WTC11 (cell line): ENCODE measurements around the gene LPCAT4.

Experiments used
- ATF3 ChIP-seq: sonication (generic); formaldehyde crosslinking; conservative IDR thresholded peaks from 2 replicates; pipeline ENCODE4 v1.8.1; 2022; ENCODE audit warnings: mild to moderate bottlenecking, missing genetic modification reagents
- ESRRA ChIP-seq: sonication (generic); formaldehyde crosslinking; IDR thresholded peaks from 2 replicates; pipeline ENCODE4 v1.8.1; 2022; ENCODE audit warnings: mild to moderate bottlenecking, missing genetic modification reagents, borderline replicate concordance
- FOXK1 ChIP-seq: sonication (generic); formaldehyde crosslinking; IDR thresholded peaks from 2 replicates; pipeline ENCODE4 v1.8.0; 2022; ENCODE audit warnings: mild to moderate bottlenecking, moderate library complexity, missing genetic modification reagents
- NFYB ChIP-seq: sonication (generic); formaldehyde crosslinking; conservative IDR thresholded peaks from 2 replicates; pipeline ENCODE4 v1.8.0; 2022; ENCODE audit warnings: low read depth, missing genetic modification reagents
- NR1H2 ChIP-seq: sonication (generic); formaldehyde crosslinking; IDR thresholded peaks from 2 replicates; pipeline ENCODE4 v1.9.0; 2021; ENCODE audit warnings: mild to moderate bottlenecking, moderate library complexity, missing genetic modification reagents
- NR3C1 ChIP-seq: sonication (generic); formaldehyde crosslinking; conservative IDR thresholded peaks from 2 replicates; pipeline ENCODE4 v1.8.1; 2023; ENCODE audit warnings: low read depth, mild to moderate bottlenecking, missing genetic modification reagents
- SP1 ChIP-seq: sonication (generic); formaldehyde crosslinking; conservative IDR thresholded peaks from 2 replicates; pipeline ENCODE4 v1.8.1; 2022; ENCODE audit warnings: missing genetic modification reagents
- ZNF232 ChIP-seq: sonication (generic); formaldehyde crosslinking; IDR thresholded peaks from 2 replicates; pipeline ENCODE4 v1.8.0; 2022; ENCODE audit warnings: mild to moderate bottlenecking, missing genetic modification reagents
- ZNF263 ChIP-seq: sonication (generic); formaldehyde crosslinking; IDR thresholded peaks from 2 replicates; pipeline ENCODE4 v1.8.1; 2022; ENCODE audit warnings: low read depth, mild to moderate bottlenecking, moderate library complexity, missing genetic modification reagents
- ZNF317 ChIP-seq: sonication (generic); formaldehyde crosslinking; IDR thresholded peaks from 2 replicates; pipeline ENCODE4 v1.8.1; 2023; ENCODE audit warnings: low read depth, mild to moderate bottlenecking, moderate library complexity, missing genetic modification reagents, borderline replicate concordance
- TF ChIP-seq, protein P1 (sequence below): sonication (generic); formaldehyde crosslinking; IDR thresholded peaks from 2 replicates; pipeline ENCODE4 v1.8.1; 2023; ENCODE audit warnings: mild to moderate bottlenecking, missing genetic modification reagents, moderate library complexity
- TF ChIP-seq, protein P2 (sequence below): fragments of 200-600 bp; IDR thresholded peaks from 2 replicates; pipeline ENCODE4 v1.8.0; 2022; ENCODE audit warnings: antibody characterized with exemption
- TF ChIP-seq, protein P3 (sequence below): sonication (generic); formaldehyde crosslinking; IDR thresholded peaks from 2 replicates; pipeline ENCODE4 v1.8.1; 2022; ENCODE audit warnings: low read depth, missing genetic modification reagents, borderline replicate concordance
- TF ChIP-seq, protein P4 (sequence below): sonication (generic); formaldehyde crosslinking; IDR thresholded peaks from 2 replicates; pipeline ENCODE4 v1.8.0; 2022; ENCODE audit warnings: mild to moderate bottlenecking, missing genetic modification reagents

DNA sequence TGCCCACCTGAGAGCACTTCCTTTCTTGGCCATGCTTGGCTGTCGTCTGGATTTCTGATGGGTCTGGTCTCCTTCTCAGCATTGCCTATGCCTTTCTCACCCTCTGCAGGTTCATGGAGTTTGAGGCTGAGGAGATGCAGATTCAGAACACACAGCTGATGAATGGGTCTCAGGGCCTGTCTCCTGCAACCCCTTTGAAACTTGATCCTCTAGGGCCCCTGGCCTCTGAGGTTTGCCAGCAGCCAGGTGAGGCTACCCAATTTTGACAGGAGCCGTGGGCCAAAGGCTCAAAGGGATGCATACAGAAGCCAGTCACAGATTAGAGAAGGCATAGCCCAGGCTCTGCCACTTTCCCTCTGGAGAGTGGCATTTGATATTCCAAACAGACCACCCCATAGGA is 13.4 kb downstream of the LPCAT4 start:
- TF ChIP-seq, protein P1, sequence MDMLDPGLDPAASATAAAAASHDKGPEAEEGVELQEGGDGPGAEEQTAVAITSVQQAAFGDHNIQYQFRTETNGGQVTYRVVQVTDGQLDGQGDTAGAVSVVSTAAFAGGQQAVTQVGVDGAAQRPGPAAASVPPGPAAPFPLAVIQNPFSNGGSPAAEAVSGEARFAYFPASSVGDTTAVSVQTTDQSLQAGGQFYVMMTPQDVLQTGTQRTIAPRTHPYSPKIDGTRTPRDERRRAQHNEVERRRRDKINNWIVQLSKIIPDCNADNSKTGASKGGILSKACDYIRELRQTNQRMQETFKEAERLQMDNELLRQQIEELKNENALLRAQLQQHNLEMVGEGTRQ (CRISPR knock-in tag) = no peak
- TF ChIP-seq, protein P2, sequence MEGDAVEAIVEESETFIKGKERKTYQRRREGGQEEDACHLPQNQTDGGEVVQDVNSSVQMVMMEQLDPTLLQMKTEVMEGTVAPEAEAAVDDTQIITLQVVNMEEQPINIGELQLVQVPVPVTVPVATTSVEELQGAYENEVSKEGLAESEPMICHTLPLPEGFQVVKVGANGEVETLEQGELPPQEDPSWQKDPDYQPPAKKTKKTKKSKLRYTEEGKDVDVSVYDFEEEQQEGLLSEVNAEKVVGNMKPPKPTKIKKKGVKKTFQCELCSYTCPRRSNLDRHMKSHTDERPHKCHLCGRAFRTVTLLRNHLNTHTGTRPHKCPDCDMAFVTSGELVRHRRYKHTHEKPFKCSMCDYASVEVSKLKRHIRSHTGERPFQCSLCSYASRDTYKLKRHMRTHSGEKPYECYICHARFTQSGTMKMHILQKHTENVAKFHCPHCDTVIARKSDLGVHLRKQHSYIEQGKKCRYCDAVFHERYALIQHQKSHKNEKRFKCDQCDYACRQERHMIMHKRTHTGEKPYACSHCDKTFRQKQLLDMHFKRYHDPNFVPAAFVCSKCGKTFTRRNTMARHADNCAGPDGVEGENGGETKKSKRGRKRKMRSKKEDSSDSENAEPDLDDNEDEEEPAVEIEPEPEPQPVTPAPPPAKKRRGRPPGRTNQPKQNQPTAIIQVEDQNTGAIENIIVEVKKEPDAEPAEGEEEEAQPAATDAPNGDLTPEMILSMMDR = no peak
- TF ChIP-seq FOXK1 (CRISPR knock-in tag) = no peak
- TF ChIP-seq, protein P3, sequence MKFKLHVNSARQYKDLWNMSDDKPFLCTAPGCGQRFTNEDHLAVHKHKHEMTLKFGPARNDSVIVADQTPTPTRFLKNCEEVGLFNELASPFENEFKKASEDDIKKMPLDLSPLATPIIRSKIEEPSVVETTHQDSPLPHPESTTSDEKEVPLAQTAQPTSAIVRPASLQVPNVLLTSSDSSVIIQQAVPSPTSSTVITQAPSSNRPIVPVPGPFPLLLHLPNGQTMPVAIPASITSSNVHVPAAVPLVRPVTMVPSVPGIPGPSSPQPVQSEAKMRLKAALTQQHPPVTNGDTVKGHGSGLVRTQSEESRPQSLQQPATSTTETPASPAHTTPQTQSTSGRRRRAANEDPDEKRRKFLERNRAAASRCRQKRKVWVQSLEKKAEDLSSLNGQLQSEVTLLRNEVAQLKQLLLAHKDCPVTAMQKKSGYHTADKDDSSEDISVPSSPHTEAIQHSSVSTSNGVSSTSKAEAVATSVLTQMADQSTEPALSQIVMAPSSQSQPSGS (CRISPR knock-in tag) = no peak
- no peak for TF ChIP-seq NR3C1
- no peak for TF ChIP-seq ZNF317 (CRISPR knock-in tag)
- no peak for TF ChIP-seq NR1H2 (CRISPR knock-in tag)
- TF ChIP-seq, protein P4, sequence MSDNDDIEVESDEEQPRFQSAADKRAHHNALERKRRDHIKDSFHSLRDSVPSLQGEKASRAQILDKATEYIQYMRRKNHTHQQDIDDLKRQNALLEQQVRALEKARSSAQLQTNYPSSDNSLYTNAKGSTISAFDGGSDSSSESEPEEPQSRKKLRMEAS (CRISPR knock-in tag) = no peak
- no peak for TF ChIP-seq ZNF232 (CRISPR knock-in tag)
- no peak for TF ChIP-seq ESRRA (CRISPR knock-in tag)
- no peak for TF ChIP-seq ZNF263 (CRISPR knock-in tag)
- TF ChIP-seq ATF3 (CRISPR knock-in tag) = no peak
- no peak for TF ChIP-seq NFYB
- TF ChIP-seq SP1 (CRISPR knock-in tag) = no peak
